DND-41 (cell line): ENCODE results near the gene FGF14.

ENCODE experiments used
- EZH2 ChIP-seq: IDR thresholded peaks from 3 replicates; pipeline ENCODE4 v1.6.1; 2012; ENCODE audit warnings: borderline replicate concordance, low read depth, mild to moderate bottlenecking, moderate library complexity, low read length, inconsistent platforms; ENCODE audit not compliant: severe bottlenecking
- TF ChIP-seq, protein P1 (sequence below): IDR thresholded peaks from 2 replicates; pipeline ENCODE4 v1.5.1; 2012; ENCODE audit warnings: borderline replicate concordance, low read length, moderate library complexity, mild to moderate bottlenecking; ENCODE audit not compliant: poor library complexity, severe bottlenecking; ENCODE audit errors: extremely low read depth

DNA sequence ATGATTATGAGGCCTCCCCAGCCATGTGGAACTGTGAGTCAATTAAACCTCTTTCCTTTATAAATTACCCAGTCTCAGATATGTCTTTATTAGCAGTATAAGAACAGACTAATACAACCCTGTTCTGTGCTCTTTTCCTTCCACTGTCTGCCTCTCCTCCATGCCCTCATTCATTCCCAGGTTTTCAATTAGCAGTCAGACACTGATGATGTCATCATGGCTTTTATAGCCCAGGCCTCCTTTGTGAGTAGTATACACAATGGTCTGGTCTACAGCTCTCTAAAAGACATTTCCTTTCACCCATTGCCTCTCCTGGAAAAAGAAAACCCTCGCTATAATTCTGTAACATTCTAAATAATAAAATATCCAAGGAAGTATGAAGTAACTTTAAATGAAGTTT lies 25.5 kb downstream of the FGF14 start:
- TF ChIP-seq, protein P1, sequence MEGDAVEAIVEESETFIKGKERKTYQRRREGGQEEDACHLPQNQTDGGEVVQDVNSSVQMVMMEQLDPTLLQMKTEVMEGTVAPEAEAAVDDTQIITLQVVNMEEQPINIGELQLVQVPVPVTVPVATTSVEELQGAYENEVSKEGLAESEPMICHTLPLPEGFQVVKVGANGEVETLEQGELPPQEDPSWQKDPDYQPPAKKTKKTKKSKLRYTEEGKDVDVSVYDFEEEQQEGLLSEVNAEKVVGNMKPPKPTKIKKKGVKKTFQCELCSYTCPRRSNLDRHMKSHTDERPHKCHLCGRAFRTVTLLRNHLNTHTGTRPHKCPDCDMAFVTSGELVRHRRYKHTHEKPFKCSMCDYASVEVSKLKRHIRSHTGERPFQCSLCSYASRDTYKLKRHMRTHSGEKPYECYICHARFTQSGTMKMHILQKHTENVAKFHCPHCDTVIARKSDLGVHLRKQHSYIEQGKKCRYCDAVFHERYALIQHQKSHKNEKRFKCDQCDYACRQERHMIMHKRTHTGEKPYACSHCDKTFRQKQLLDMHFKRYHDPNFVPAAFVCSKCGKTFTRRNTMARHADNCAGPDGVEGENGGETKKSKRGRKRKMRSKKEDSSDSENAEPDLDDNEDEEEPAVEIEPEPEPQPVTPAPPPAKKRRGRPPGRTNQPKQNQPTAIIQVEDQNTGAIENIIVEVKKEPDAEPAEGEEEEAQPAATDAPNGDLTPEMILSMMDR = no peak
- no peak for TF ChIP-seq EZH2
